ENCODE results near the gene KYNU.

DNA sequence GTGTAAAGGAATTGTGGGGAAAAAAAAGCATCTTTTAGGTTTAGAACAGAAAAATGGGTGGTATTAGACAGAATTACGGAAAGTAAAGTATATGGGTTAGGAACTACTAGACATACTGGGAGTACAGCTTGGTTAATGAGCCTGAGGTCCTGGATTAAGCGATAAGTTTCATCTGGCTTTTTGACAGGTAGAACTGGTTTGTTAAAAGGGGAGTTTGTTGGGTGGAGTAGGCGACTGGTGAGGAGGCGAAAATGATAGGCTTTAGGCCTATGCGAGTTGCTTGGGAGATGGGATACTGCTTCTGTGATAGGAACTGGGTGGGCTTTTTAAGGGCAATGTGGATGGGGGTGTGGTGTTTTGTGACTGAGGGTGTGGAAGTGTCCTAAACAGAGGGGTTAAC, 56.5 kb downstream of the KYNU start:
- no peak for TF ChIP-seq EZH2 (IDR thresholded peaks at IDR 0.05; ENCODE audit: insufficient read depth, poor library complexity, severe bottlenecking)
- no peak for TF ChIP-seq EZH2phosphoT487 (IDR thresholded peaks at IDR 0.05; ENCODE audit: insufficient read depth, low read depth)
